HG02840 (cell line): ENCODE results near the gene PNLIPRP2.

ENCODE experiments used
- ATAC-seq: cut with Tn5 transposase; IDR thresholded peaks from one replicate; pipeline ENCODE4 v1.9.1; 2021; ENCODE audit warnings: mild to moderate bottlenecking, moderate library complexity, moderate number of reproducible peaks; ENCODE audit not compliant: unreplicated experiment, low FRiP score

The PNLIPRP2 gene

GRCh38 chr10:116620423-116621400 is at the start of gene PNLIPRP2:
TSS of gene PNLIPRP2 (plus strand) at chr10:116620953.
- no peak for ATAC-seq

DNA sequence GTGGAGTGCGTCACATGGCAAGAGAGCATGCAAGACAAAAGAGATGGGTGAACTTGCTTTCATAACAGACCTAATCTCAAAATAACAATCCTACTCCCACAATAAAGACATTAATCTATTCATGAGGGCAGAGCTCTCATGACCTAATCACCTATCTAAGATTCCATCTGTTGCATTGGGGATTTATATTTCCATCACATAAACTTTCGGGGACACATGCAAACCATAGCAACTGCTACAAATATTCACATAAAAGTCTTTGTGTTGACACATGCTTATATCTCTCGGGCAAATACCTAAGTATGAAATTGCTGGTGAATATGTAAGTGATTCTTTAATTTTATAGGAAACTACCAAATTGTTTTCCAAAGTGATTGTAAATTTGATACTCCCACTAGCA is 46.0 kb upstream of the PNLIPRP2 start:
- no peak for ATAC-seq

GRCh38 chr10:116587878-116588591 is 32.7 kb upstream of the PNLIPRP2 start:
- no peak for ATAC-seq

DNA sequence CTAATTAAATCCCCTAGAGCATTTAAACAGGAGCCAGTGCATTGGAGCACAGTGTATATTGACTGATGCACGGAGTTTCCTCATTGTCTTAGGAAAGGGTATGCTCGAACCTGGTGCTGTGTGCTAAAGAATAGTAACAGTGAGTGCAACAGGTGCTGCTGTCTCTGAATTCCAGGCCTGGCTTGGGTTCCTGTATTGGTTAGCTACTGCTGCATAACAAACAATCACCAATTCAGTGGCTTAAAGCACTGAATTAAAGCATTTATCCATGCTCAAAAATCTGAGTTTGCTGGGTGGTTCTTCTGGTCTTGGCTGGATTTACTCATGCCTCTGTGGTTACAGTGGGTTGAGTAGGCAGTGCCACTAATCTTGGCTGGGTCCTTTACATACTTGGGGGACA is 31.8 kb upstream of the PNLIPRP2 start:
- no peak for ATAC-seq

- no peak for ATAC-seq
These were observed 30.8 kb upstream of the PNLIPRP2 start for GRCh38 chr10:116589926-116590325.

GRCh38 chr10:116590590-116591444 is 29.9 kb upstream of the PNLIPRP2 start, which contains the start of gene PNLIPRP1:
TSS of gene PNLIPRP1 (plus strand) at chr10:116590959. CDS start at chr10:116591130, 171 bp downstream.
- ATAC-seq = no peak

DNA sequence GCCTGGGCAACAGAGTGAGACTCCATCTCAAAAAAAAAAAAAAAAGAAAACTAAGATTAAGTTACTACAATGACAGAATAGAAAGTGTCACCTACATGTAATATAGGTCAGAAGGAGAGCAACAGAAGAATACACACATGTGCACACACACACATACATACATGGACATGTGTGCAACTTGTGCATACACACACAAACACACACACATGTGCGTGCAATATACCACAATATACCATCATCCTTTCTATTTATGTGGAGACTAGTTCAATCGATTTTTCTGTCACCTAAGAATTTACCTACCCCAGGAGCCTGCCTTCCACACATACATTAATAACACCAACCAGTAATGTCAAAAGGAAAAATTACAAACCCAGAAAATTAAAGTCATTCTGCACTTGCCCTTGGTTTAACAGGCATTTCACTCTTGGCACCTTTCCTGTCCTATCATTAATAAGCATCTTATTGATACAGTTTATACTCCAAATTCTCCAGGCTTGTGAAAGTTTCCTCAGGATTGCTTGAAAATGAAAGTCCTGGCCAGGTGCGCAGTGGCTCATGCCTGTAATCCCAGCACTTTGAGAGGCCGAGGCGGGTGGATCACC is 27.5 kb upstream of the PNLIPRP2 start:
- ATAC-seq = no peak

- ATAC-seq = no peak
These were observed 26.2 kb upstream of the PNLIPRP2 start for GRCh38 chr10:116594525-116595035.

DNA sequence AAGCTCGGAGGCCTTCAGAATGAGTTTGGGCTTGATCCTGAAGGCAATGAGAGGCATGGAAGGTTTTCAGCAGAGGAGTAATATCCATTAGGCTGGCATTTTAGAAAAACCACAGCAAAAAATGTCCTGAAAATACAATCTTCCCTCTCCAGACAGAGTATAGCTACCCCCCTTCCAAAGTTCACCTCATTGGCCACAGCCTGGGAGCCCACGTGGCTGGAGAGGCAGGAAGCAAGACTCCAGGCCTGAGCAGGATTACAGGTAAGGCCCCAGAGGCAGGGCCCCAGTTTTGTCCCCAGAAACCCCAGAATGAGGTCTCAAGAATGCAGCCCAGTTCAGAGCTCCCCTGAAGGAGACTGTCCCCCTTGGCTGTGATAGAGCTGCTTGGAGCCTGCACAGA is 24.7 kb upstream of the PNLIPRP2 start:
- no peak for ATAC-seq

DNA sequence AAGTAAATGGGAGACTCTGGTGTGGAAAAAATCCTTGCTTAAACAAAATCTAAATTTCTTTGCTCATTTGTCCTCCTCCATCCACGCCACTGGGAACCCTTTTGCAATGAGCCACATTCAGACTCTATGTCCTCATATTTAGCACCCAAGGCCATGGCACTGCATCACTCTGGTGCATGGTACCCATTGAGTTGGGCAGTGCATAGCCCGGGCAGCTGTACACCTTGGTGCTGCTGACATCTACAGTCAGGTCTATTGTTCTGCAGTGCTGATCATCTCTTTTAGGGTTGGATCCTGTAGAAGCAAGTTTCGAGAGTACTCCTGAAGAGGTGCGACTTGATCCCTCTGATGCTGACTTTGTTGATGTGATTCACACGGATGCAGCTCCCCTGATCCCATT is 23.2 kb upstream of the PNLIPRP2 start:
- ATAC-seq = no peak

DNA sequence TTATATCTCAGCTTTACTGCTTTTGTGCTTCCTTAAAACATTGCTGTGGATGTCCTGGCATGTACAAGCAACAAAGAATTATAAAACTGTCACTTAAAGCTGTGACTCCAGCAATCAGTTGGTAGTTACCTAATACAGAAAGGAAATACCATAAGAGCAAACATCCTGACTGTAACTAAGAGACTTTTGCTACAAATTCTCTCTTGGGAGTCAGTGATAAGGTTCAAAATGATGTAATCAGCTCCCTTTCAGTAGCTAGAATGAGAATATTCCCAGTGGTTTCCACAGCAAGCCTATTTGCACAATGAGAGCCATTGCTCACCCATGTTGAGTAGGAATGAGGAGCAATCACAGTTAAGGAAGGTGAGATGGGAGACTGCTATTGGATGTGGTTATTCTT is 22.4 kb upstream of the PNLIPRP2 start:
- ATAC-seq = no peak

DNA sequence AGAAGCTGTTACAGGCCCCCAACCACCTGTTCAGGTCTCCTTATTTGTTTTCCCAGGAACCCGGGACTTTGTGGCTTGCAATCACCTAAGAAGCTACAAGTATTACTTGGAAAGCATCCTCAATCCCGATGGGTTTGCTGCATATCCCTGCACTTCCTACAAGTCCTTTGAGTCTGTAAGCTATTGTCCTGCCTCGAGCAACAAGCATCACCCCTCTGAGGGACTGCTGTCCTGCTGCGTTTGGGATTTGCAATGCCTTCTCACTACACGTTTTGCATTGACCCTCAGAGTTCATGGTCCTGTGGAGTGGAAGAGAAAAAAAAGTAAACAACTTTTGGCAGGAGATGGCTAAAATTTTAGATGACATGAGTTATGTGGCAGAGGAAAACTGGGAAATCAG is 20.8 kb upstream of the PNLIPRP2 start:
- no peak for ATAC-seq

DNA sequence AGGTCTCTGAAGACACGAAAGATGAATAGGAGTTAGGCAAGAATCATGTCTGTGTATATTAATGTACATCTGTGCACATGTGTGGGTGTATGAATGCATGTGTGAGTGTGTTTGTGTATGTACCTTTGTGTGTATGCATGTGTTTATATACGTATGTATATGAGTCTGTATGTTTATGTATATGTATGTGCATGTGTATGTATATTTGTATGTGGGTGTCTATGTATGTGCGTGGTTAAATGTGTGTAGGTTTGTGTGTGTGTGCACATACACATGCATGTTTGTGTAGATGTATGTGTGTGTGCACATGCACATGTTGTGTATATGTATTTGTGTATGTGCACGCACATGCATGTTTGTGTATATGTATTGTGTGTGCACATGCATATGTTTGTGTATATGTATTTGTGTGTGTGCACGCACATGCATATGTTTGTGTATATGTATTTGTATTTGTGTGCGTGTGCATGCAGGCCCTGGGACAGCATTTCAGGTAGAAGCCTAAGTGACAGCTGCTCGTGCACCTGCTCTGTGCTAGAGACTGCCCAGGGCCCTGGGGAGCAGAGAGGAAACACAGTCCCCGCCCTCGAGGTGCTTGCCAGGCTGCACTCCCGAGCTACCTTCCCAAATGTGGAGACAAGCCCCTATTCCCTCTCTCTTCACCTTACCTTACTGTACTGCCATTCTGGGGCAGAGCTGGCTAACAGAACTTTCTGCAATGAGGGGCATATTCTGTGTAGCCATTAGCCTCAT is 17.9 kb upstream of the PNLIPRP2 start:
- no peak for ATAC-seq

GRCh38 chr10:116606061-116606483 is 14.7 kb upstream of the PNLIPRP2 start:
- no peak for ATAC-seq

DNA sequence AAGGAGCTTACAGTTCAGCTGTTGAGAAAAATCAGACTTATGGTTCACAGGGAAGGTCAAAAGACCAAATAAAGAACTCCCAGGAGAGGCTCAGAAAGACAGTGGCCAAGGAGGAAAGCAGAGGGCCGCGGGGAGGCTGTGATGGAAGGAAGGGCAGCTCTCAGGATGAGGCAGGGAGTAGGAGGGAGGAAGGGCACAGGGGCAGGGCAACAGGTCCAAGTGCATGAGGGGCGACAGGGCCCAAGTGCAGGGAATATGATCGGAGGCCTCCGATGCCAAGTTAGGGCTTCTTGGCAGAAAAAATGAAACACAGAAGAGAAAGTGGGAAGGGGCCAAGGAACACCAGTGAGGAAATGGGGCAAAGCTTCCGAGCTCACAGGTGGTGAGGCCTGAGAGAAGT is 13.4 kb upstream of the PNLIPRP2 start:
- ATAC-seq = no peak

DNA sequence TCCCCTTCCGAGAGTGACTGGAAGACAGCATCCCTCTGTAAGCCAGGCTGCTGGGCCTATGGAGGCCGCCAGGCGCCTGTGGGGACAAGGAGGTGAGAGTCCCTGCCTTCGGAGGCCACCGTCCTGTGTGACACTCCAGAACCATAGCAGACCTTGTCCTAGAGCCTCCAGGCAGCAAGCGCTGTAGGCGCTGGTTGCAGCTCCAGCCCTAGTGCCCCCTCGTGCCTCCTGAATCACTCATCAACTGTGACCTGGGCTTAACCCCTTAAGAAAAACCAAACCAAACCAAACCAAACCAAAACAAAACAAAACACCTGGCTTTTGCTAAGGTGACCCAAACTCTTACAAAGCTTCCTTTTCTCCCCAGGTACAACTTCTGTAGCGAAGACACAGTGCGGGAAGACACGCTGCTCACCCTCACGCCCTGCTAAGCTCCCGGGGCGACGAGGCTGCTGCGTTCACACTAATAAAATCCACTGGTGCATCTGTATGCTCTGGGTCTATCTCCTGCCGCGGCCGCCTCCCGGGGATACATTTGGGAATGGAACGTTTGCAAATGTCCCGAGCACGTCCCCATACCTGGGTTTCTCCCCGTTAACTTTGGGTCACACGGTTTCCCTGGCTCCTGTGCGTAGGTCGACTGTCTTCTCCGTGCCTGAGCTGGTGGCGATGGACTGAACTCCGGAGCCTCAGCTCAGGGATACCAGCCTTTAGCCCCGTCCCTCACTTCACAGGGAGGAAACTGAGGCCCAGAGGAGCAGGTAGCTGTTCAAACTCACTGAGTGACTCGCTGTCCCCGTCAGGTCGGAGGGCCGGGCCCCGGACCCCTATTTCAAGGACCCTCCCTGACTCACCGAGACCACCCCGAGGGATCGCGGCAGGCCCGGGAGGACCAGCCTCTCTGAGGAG is 11.8 kb upstream of the PNLIPRP2 start:
- ATAC-seq = no peak

GRCh38 chr10:116610443-116611152 is 10.2 kb upstream of the PNLIPRP2 start:
- no peak for ATAC-seq

GRCh38 chr10:116611153-116611545 is 9.6 kb upstream of the PNLIPRP2 start:
- ATAC-seq = no peak
